Eye (tissue), 1 donor: ENCODE results near the gene ZEB1.
"Not testable (repeated sequence)": the region's sequence is repeated elsewhere in the genome, so short reads cannot be mapped to it uniquely, and the experiment has no call there.

Source experiments
- DNase-seq: peaks from one replicate; pipeline ENCODE4 v3.0.0-alpha.2; 2015

ZEB1 gene

DNA sequence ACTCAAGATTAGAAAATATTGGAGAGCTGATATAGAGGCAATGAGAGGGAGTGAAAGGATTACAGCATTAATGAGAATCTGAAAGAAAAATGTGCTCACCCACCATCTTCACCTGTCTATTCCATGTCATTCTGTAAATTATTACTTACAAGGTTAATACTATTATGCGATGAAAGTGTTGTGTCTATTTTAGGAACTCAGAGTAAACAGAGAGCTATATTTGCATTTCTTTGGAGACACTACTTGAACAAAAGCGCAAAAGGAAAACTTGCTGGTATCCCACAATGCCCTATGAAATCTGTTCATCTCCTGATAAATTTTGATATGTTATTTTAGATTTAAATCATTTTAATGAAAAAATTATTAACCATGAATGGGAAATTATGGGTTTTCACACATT lies 196.1 kb downstream of the ZEB1 start:
- no peak for DNase-seq

DNA sequence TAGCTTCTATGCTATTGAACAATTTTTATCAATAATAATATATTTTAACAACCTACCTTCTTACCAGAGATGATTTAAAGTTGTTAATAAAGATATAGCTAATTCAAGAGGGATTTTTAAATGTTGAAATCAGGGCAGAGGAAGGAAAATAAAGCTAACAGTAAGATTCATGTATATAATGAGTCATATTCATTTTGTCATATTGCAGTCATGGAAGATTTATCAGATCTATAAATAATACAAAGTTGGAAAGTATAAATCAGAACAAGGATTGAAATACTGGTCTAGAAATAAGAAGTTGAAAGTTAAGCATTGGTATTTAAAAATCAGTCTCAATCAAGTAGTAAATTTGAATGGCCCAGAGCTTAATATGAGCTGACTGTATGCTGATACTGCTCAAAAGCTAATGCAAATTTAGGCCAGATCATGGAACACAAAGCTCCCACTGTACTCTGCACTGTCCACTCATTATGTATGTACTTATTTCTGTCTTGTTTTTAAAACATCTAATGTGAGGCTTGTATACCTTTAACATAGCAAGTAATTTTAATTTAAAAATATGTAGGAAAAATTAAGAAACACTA lies 196.9 kb downstream of the ZEB1 start:
- DNase-seq, result no peak

DNA sequence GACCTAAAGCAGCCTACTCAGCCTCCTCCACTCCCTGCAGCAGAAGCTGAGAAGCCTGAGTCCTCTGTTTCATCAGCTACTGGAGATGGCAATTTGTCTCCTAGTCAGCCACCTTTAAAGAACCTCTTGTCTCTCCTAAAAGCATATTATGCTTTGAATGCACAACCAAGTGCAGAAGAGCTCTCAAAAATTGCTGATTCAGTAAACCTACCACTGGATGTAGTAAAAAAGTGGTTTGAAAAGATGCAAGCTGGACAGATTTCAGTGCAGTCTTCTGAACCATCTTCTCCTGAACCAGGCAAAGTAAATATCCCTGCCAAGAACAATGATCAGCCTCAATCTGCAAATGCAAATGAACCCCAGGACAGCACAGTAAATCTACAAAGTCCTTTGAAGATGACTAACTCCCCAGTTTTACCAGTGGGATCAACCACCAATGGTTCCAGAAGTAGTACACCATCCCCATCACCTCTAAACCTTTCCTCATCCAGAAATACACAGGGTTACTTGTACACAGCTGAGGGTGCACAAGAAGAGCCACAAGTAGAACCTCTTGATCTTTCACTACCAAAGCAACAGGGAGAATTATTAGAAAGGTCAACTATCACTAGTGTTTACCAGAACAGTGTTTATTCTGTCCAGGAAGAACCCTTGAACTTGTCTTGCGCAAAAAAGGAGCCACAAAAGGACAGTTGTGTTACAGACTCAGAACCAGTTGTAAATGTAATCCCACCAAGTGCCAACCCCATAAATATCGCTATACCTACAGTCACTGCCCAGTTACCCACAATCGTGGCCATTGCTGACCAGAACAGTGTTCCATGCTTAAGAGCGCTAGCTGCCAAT lies 202.2 kb downstream of the ZEB1 start:
- DNase-seq, result no peak

DNA sequence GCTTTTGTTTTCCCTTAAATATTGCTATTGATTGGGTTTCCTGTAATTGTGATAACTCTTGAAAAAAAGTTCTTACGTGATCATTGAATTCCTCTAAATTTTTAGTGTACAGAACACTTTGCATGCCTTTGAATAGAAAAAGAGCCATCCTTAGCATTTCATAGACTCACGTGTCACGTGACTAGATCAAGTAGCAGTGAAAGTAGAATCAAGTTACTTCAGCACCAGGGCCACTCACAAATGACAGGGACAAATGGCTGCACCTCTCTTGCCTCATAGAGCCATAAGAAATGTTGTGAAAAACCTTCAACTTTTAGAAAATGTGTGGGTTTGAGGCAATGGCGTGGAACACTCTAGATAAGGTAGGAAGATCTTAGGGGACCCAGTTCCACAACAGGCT lies 203.8 kb downstream of the ZEB1 start:
- no peak for DNase-seq

DNA sequence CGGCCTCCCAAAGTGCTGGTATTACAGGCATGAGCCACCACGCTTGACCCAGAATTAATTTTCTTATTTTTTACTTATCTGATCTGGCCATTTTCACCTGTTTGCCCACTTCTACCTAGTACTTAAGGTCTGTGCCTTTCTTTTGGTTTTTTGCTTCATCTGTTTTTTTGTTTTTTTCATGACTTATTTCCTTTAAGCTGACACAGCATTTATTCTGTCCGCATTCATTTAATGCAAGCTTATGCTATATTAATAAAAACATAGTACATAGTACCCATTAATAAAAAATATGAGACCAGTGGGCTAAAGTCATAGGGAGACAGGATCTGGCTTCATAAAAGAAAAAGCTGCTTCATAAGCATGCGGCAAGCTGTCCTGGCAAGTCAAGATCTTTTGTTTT lies 205.4 kb downstream of the ZEB1 start:
- DNase-seq, result no peak

DNA sequence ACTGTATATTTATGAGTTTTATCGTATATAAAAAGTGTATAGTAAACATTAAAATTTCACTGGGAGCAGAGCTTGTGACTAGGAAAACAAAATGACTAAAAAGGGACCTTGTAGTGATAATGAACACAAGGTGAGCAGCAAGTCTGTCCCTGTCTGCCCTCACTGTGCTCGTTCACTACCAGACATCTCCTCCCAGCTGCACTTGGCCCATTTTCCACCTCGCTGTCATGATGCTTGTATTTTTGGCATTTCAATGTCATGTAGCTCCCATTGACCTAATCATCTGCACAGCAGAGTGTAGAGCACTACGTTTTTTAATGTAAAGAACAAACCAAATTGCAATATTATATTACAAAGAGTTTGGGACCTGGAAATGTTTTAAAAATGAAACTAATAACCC lies 207.2 kb downstream of the ZEB1 start:
- DNase-seq, result no peak

DNA sequence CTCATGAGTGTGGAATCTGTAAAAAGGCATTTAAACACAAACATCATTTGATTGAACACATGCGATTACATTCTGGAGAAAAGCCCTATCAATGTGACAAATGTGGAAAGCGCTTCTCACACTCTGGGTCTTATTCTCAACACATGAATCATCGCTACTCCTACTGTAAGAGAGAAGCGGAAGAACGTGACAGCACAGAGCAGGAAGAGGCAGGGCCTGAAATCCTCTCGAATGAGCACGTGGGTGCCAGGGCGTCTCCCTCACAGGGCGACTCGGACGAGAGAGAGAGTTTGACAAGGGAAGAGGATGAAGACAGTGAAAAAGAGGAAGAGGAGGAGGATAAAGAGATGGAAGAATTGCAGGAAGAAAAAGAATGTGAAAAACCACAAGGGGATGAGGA lies 207.7 kb downstream of the ZEB1 start:
- DNase-seq, result no peak

DNA sequence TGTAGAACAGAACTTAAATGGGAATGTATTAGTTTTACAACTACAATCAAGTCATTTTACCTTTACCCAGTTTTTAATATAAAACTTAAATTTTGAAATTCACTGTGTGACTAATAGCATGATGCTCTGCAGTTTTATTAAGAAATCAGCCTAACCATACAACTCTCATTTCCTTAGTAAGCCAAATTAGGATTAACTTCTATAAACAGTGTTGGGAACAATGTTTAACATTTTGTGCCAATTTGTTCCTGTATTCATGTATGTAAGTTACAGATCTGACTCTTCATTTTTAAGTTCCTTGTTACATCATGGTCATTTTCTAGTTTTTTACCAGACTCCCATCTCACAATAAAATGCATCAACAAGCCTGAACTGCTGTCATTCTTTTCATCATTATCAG lies 209.8 kb downstream of the ZEB1 start:
- no peak for DNase-seq

DNA sequence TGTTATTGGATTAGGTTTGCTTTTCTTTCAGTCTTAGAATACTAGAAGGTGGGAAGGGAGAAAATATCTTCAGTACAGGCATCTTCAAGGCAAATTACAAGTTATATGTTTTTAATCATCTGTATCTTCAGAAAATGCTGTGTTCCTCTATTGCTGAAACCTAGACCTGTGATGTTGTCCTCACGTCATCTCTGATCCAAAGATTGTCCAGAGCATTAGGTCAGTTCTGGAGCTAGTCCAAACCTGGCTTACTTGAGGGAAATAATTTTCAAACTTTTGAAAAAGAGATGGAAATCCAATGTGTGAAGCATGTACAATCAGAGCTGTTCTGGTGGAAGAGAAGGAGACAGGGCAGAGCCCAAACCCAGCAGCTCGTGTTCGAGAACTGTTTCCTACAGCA lies 217.3 kb downstream of the ZEB1 start:
- DNase-seq, result no peak

DNA sequence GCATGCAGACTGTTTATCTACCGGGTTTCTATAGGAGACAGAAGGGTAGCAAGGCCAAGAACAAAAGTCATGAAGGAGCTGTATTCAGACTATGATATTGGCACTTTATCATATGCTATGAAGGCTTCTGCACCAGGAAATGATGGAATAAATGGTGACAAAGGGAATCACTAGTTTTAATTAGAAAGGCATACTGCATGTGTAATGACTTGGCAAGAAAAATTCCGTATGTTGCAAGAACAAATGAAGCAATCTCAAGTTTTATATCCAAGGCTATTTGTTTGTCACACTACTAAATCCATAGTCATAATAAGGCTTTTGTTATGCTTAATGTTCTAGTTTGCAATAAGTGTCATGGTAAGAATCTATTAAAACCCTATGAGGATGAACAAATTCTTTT lies 230.9 kb downstream of the ZEB1 start:
- no peak for DNase-seq

DNA sequence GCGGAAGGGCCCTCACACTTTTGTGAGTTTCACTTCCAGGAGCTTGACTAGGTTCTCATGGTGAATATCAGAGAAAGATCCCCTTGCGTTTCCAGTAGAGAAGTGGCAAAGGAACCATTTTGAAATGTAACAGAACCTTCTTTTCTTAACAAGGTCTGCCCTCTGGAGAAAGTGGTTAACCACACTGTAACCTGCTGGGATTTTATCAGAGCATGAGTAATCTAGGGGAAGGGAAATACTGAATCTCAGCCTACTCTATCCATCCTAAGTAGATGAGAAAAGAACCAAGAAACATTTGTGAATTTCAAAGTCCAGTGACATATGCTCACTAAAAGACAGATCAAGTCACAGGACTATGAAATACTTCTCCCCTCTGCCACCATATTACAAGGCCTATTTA lies 235.5 kb downstream of the ZEB1 start:
- DNase-seq, result no peak

DNA sequence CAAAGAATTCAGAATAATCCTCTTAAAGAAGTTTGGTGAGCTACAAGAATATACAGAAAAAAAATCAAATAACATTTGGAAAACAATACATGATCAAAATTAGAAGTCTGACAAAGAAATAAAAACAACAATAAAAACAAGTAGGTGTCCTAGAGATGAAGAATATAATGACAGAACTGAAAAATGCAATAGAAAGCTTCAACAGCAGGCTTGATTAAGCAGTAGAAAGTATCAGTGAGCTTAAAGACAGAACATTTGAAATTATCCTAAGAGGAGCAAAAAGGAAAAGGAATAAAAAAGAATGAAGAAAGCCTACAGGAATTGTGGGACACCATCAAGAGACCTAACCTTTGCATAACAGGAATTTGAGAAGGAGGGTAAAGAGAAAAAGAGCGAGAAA lies 238.8 kb downstream of the ZEB1 start:
- no peak for DNase-seq

DNA sequence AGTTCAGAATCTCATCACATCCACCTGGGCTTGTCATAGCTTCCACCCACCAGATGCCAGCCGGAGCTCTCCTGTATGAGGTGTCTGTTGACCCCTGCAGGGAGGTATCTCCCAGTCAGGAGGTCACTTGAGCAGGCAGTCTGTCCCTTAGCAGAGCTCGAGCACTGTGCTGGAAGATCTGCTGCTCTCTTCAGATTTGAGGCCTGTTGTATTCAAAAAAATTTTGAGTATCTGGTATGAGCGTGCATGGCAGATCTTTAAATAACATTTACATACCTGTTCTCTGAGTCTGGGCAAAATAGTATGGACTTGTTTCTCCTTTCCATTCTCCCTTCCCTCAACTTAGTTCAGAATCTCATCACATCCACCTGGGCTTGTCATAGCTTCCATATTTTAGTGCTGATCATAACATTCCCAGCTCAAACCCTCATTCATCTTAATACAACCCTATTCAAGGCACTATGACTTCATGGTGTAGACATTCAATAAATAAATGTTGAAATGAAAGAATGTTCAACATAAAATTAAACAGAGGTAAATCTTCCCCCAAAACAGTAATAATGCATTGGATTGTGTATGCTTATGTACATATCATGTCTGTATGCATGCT lies 249.3 kb downstream of the ZEB1 start:
- not testable (repeated sequence) for DNase-seq

DNA sequence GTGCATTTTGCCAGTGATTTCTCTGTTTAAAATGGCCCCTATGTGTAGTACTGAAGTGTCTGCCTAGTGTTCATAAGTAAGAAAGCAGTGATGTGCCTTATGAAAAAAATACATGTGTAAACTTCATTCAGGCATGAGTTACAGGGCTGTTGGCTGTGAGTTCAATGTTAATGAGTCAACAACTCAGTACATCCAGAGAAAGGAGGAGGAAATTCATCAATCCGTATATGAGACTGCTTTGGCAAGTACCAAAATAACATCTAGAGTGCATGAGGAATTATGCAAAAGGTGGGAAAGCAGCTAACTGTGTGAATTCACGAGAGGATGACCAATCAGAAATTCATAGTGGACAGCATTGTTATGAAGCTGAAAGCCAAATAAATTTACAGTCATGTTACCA lies 255.6 kb downstream of the ZEB1 start:
- no peak for DNase-seq

DNA sequence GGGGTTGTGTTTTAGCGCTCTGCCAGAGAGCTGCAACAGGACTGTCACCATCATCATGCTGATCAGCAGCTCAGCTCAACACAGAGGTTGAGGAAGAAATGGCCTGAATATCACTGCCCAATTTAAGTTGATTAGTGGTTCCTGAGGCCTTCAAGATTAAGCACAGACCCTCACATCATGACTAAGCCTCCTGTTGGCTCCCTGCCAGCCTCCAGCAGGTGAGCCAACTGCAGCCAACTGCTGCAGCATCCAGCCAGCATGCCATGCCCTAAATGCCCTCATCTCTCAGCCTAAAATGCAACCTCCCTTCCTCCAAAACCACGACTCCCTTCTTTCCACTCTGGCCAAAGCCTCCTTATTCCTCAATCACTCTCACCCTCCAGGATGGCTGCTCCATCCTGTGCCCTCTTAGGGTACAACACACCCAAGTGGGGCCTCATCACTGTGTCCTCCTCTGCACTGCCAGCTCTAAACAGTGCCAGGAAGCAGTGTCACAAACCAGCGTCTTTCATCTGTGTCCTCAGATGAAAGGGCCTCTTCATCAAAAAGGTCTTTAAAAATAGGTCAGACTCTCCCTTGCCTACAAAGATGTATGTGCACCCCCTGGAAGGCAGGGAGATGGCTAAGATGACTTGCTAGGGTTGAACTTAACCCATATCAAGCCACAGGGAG lies 259.3 kb downstream of the ZEB1 start:
- DNase-seq, result no peak

DNA sequence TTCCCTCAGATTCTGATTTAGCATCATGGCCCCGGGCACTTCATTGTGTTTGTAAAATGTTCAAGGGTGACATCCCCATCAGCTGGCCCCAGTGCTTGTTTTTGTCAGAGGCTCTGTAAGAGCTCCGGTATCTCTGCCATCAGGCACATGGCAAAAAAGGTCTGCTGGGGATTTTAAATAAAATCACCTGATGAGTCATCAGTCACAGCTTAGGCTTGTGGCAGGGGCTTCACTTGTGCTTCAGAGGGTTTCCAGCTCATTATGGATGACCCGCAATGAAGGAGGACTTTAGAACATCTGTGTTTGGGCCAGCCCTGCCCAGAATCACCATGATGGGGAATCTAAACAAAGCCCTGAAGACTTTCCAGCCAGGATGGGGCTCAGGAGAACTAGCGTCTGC lies 259.9 kb downstream of the ZEB1 start:
- no peak for DNase-seq
